ENCODE data around the gene LBP. TPM values are rescaled to one million over a fixed set of nuclear protein-coding genes. Genes with fewer than 3 reads are reported as not detected.
A peak's percentile ranks its signal among the peaks of the same experiment; 100 is the strongest.

LBP gene
- total RNA-seq, 1 donor from 2014 or later = not detected

DNA sequence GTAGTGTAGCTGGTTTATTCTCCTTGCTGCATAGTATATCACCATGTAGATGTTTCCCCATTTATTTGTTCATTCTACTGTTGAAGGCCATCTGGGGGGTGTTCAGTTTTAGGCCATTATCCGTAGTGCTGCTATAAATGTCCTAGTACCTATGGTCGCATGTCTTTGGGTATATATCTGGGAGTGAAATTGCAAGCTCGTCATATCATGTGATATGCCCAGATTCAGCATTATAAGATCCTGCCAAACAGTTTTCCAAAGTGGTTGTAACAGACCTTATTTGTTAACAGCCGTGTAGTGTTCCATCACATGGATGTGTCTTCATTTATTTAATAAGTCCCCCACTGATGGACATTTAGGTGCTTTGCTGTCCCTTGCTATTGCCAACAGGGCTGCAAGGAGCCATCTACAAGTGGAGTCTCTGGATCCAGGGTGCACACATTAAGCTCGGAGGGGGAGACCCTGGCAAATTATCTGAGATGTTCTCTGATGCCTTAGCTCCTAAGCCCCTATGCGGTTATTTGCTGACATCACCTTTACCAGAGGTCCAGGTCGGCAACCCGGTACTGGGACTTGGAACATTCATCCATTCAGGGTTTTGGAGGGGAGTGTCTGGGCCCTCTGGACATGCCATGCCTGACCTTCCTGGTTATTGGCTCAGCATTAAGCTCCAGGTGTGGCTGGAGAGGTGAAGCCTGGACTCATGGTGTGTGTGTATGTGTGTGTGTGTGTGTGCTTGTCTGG is 16.9 kb downstream of the LBP start:
- FAIRE-seq = no peak
- no peak overlapping the region for H3K4me3 ChIP-seq (ENCODE audit: low read depth, low read length)
- no peaks in the 10 kb centered on the region for H3K27me3 ChIP-seq (ENCODE audit: control insufficient read depth, insufficient read depth, low read length)
- H3K36me3 ChIP-seq (ENCODE audit: control insufficient read depth, insufficient read depth, low read length) = no peaks in the 10 kb centered on the region
- TF ChIP-seq, protein P1, sequence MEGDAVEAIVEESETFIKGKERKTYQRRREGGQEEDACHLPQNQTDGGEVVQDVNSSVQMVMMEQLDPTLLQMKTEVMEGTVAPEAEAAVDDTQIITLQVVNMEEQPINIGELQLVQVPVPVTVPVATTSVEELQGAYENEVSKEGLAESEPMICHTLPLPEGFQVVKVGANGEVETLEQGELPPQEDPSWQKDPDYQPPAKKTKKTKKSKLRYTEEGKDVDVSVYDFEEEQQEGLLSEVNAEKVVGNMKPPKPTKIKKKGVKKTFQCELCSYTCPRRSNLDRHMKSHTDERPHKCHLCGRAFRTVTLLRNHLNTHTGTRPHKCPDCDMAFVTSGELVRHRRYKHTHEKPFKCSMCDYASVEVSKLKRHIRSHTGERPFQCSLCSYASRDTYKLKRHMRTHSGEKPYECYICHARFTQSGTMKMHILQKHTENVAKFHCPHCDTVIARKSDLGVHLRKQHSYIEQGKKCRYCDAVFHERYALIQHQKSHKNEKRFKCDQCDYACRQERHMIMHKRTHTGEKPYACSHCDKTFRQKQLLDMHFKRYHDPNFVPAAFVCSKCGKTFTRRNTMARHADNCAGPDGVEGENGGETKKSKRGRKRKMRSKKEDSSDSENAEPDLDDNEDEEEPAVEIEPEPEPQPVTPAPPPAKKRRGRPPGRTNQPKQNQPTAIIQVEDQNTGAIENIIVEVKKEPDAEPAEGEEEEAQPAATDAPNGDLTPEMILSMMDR (IDR thresholded peaks at IDR 0.05; ENCODE audit: insufficient read depth, low read length, severe bottlenecking) = no peak
- DNase-seq (ENCODE audit: low read depth) = no peak

DNA sequence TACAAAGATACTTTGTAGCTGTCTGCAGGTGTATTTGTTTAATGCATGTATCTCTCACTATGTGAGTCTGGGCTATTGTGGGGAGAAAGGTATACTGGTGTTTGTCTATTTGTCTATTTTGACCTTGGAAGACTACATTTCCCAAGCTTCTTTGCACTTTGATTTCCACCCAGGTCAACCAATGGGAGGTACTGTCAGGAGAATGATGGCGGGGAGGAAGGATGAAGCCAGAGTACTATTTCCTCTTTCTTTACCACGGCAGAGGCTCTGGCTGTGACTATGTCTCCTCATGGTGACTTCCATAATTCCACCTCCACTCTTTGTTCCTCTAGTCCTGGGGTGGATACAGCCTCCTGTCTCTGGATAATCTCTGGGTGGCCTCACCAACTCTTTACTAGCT is 23.1 kb downstream of the LBP start:
- DNase-seq (ENCODE audit: low read depth) = peak; percentile 17
- no peak for FAIRE-seq

DNA sequence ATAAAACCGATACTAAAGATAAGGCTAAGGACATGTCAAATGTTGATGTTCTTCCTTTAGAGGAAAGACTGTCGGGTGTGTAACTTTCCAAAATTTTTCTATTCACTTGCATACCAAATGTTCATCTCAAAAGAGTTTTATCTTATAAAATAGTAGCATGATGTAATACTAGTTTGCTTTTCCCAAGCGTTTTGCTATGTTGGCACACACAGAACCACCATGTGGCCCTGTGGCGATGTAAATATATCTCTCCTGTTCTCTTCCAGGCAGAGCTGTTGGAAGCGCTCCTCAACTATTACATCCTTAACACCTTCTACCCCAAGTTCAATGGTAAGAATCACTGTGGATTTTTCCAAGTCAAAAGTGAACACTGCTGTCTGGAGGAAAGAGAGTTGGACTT is 26.5 kb downstream of the LBP start:
- no peaks in the 10 kb centered on the region for H3K36me3 ChIP-seq (ENCODE audit: control insufficient read depth, insufficient read depth, low read length)
- H3K27me3 ChIP-seq (ENCODE audit: control insufficient read depth, insufficient read depth, low read length) = peaks cover 4% of the 10 kb centered on the region
- no peak for FAIRE-seq
- TF ChIP-seq, protein P1 (IDR thresholded peaks at IDR 0.05; ENCODE audit: insufficient read depth, low read length, severe bottlenecking) = no peak
- no peak for DNase-seq (ENCODE audit: low read depth)
- H3K4me3 ChIP-seq (ENCODE audit: low read depth, low read length) = no peak overlapping the region

More for the DNA sequence above, 23.1 kb downstream of the LBP start:
- H3K27me3 ChIP-seq (ENCODE audit: control insufficient read depth, insufficient read depth, low read length) = peaks cover 4% of the 10 kb centered on the region
- TF ChIP-seq, protein P1 (IDR thresholded peaks at IDR 0.05; ENCODE audit: insufficient read depth, low read length, severe bottlenecking) = no peak
- no peaks in the 10 kb centered on the region for H3K36me3 ChIP-seq (ENCODE audit: control insufficient read depth, insufficient read depth, low read length)
- no peak overlapping the region for H3K4me3 ChIP-seq (ENCODE audit: low read depth, low read length)

DNA sequence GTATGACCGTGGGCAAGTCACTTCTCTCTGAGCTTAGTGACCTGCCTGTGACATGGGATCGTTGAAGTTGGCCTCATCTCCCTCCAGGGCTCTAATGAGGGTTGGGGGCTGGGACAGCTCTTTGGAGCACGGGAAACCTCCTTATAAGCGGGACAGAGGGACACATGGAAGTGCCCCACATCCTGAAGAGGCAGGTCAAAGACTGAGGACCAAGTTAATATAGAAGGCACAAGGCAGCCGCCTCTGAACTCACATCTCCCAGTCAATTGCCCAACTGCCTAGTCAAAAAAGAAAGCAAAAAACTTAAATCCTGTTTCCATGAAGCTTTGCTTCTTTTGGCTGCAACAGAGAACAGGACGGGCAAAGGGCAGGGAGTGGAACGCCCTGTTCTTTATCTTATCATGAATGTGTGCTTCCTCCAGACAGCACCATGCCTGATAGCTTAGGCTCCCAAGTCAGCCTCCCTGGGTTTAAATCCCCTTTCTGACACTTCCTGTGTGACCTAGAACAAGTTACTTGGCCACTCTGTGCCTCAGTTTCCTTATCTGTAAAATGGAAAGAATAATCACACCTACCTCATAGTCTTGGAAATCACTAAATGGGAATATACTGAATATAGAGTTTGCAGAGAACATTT is 27.1 kb downstream of the LBP start:
- H3K4me3 ChIP-seq (ENCODE audit: low read depth, low read length) = no peak overlapping the region
- no peaks in the 10 kb centered on the region for H3K36me3 ChIP-seq (ENCODE audit: control insufficient read depth, insufficient read depth, low read length)
- TF ChIP-seq, protein P1 (IDR thresholded peaks at IDR 0.05; ENCODE audit: insufficient read depth, low read length, severe bottlenecking) = no peak
- DNase-seq (ENCODE audit: low read depth) (no peak), FAIRE-seq (no peak)
- peaks cover 4% of the 10 kb centered on the region for H3K27me3 ChIP-seq (ENCODE audit: control insufficient read depth, insufficient read depth, low read length)

DNA sequence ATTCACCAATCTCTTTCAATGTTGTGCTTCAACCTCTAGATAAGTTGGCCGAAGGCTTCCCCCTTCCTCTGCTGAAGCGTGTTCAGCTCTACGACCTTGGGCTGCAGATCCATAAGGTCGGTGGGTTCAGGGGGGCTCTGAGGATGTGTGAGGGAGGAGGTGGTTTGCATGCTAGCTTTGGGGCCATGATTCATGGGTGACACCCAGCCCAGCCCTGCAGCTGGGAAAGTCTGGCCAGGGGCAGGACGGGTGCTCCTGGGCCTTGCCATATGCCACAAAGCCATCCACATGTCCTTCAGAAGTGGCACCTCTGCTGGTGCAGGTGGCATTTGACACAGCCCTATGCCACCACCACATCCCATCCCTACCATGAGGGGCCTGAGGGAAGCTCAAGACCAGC is 27.6 kb downstream of the LBP start:
- Histone ChIP-seq H3K27me3 (ENCODE audit: control insufficient read depth, insufficient read depth, low read length) (peaks cover 4% of the 10 kb centered on the region), H3K36me3 (ENCODE audit: control insufficient read depth, insufficient read depth, low read length) (no peaks in the 10 kb centered on the region), H3K4me3 (ENCODE audit: low read depth, low read length) (no peak overlapping the region)
- TF ChIP-seq, protein P1 (IDR thresholded peaks at IDR 0.05; ENCODE audit: insufficient read depth, low read length, severe bottlenecking) = no peak
- FAIRE-seq = no peak
- DNase-seq (ENCODE audit: low read depth) = no peak

All from bronchial epithelial cell (primary cell).